ENCODE measurements around the gene SLAMF8. TPM values are rescaled to one million over a fixed set of nuclear protein-coding genes. Genes with fewer than 3 reads are reported as not detected.

SLAMF8 gene
- total and polyA plus RNA-seq, 2 of the 8 experiments (the other 6 are each of a cell fraction or from before 2014, with no cell fraction given) = not detected

DNA sequence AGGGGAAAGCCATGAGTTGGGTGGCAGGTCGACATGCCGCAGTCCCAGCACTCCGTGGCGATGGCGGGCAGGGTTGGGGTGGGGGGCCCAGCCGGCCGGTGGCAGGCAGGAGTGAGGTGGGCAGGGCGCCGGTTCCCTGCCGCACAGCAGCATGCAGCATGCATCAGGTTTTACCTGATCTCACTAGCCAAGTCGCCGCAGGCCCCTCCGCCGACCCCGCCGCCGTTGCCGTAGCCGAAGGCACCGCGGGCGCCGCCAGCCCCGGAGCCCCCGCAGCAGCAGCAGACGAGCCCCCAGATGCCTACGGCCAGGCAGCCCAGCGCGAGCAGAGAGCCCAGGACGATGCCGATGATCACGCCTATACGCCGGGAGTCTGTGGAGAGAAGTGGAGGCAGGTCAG lies 29.0 kb downstream of the SLAMF8 start:
- Histone ChIP-seq H3K9ac (replicated peaks in 1 of 4; ENCODE audit: extremely low read depth in 1 of 4, low read depth in 3 of 4, low read length in 3 of 4) (no peak overlapping the region), H2BK20ac (ENCODE audit: low read length) (no peak overlapping the region), H2BK12ac (ENCODE audit: low read depth, low read length) (no peak overlapping the region), H3K23ac (ENCODE audit: insufficient read length) (no peak overlapping the region), H4K8ac (ENCODE audit: extremely low read depth, insufficient read depth, low read length) (no peak overlapping the region), H3K4me1 (replicated peaks in 1 of 4; ENCODE audit: control insufficient read depth in 3 of 4, insufficient read depth in 4 of 4, low read length in 3 of 4) (no peaks in the 10 kb centered on the region; a peak in 1 of 7 replicates), H4K20me1 (replicated peaks in 1 of 2; ENCODE audit: control insufficient read depth in 1 of 2, insufficient read depth in 2 of 2, low read length in 2 of 2) (no peaks in the 10 kb centered on the region), H3K56ac (replicated peaks; ENCODE audit: insufficient read length, low read depth, low read length) (no peak overlapping the region), H4K91ac (replicated peaks; ENCODE audit: insufficient read length, low read length) (no peak overlapping the region), H3K79me2 (ENCODE audit: control insufficient read depth in 1 of 2, insufficient read depth in 2 of 2, low read length in 2 of 2) (no peaks in the 10 kb centered on the region), H3K9me3 (ENCODE audit: insufficient read depth in 2 of 2, low read depth in 1 of 2, low read length in 1 of 2) (no peaks in the 10 kb centered on the region; a peak in 1 of 4 replicates), H4K5ac (ENCODE audit: insufficient read length, low read depth, low read length) (no peak overlapping the region), H2AFZ (ENCODE audit: low read length) (no peak overlapping the region), H3K36me3 (ENCODE audit: control insufficient read depth in 2 of 4, insufficient read depth in 4 of 4, low read length in 3 of 4) (no peaks in the 10 kb centered on the region), H2BK15ac (ENCODE audit: low read length) (no peak overlapping the region), H3K4me3 (ENCODE audit: extremely low read depth in 1 of 4, insufficient read depth in 2 of 4, low read depth in 3 of 4, low read length in 4 of 4) (no peak overlapping the region), H3K23me2 (ENCODE audit: low read depth, low read length) (peaks cover 10% of the 10 kb centered on the region; the same call in 1 of the 2 replicates), H2AK5ac (ENCODE audit: low read depth, low read length) (no peak overlapping the region), H2BK120ac (replicated peaks; ENCODE audit: low read depth, low read length) (no peak overlapping the region), H3K18ac (ENCODE audit: extremely low read depth, low read length) (no peak overlapping the region), H3K27ac (ENCODE audit: low read depth, low read length) (no peak overlapping the region), H2BK5ac (ENCODE audit: low read depth, low read length) (no peak overlapping the region), H3K14ac (ENCODE audit: insufficient read length) (no peak overlapping the region), H3K4ac (replicated peaks; ENCODE audit: insufficient read length, low read depth, low read length) (no peak overlapping the region), H3K4me2 (ENCODE audit: insufficient read depth in 1 of 2, low read depth in 2 of 2, low read length in 2 of 2) (no peak overlapping the region; a peak in 1 of 4 replicates), H3K79me1 (ENCODE audit: low read depth, low read length) (no peaks in the 10 kb centered on the region), H3K27me3 (replicated peaks in 1 of 4; ENCODE audit: control insufficient read depth in 3 of 4, extremely low read depth in 1 of 4, insufficient read depth in 3 of 4, low read length in 3 of 4) (peaks cover 7 to 33% (median 24%) of the 10 kb centered on the region in 4 experiments)
- ChIA-PET CTCF (ENCODE audit: partially characterized antibody) (interaction anchor here (0.7 to 8.4 kb wide), 5 partner anchors 25 to 152 kb away, joined by 3 to 73 read pairs (median 4); partner anchors contain the start of genes DUSP23 and SLAMF8), POLR2A (ENCODE audit: partially characterized antibody) (no interaction called here)
- DNase-seq (ENCODE audit: low read depth in 1 of 2, low spot score in 2 of 2) (no peak), FAIRE-seq (no peak)
- TF ChIP-seq RAD21 (IDR thresholded peaks at IDR 0.05 in 1 of 2, conservative IDR thresholded peaks at IDR 0.05 in 1 of 2; ENCODE audit: low read depth in 2 of 2, low read length in 2 of 2) (no peak), SIX5 (IDR thresholded peaks at IDR 0.05; ENCODE audit: low read depth, low read length) (no peak), RFX5 (IDR thresholded peaks at IDR 0.05; ENCODE audit: borderline replicate concordance, low read depth, low read length) (no peak)
- TF ChIP-seq, protein P1, sequence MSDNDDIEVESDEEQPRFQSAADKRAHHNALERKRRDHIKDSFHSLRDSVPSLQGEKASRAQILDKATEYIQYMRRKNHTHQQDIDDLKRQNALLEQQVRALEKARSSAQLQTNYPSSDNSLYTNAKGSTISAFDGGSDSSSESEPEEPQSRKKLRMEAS (IDR thresholded peaks at IDR 0.05) = no peak
- 95% methylated on average over 34 of the region's 34 CpGs; no CpG with 5 or more reads in 1 of the 2 experiments for WGBS, 2 experiments (ENCODE audit: extremely low coverage in 1 of 2, insufficient coverage in 1 of 2, insufficient read length in 1 of 2, insufficient replicate concordance in 2 of 2, low coverage in 1 of 2, low lambda C conversion rate in 2 of 2, missing lambda C conversion rate in 1 of 2)
